GM23248 (cell line): Measurements from ENCODE around the gene NFIX.

ENCODE experiments used
- EZH2 ChIP-seq: fragments of 200-600 bp; sonication (generic); IDR thresholded peaks from 2 replicates; pipeline ENCODE4 v1.6.1; 2018; ENCODE audit warnings: antibody characterized with exemption, mild to moderate bottlenecking; ENCODE audit not compliant: insufficient read depth, poor library complexity, severe bottlenecking
- EZH2phosphoT487 ChIP-seq: fragments of 200-600 bp; sonication (generic); IDR thresholded peaks from 2 replicates; pipeline ENCODE4 v1.6.1; 2018; ENCODE audit warnings: antibody characterized with exemption, moderate library complexity, mild to moderate bottlenecking, low read depth; ENCODE audit not compliant: insufficient read depth

GRCh38 chr19:13102416-13102665 is 107.1 kb downstream of the NFIX start:
- TF ChIP-seq EZH2 (no peak), EZH2phosphoT487 (no peak)
